Smooth muscle cell (in vitro differentiated cells): ENCODE data around the gene AHNAK. TPM values are rescaled to one million over a fixed set of nuclear protein-coding genes. Genes with fewer than 3 reads are reported as not detected.

Source experiments
- DNase-seq: peaks from one replicate; lab custom pipeline; 2025; ENCODE audit not compliant: unreplicated experiment; lab: John Stamatoyannopoulos, UW
- H2AFZ ChIP-seq: fragments of 200-600 bp; sonication (generic); 2 replicates; pipeline ENCODE4 v1.6.0; 2016; ENCODE audit warnings: antibody characterized with exemption, low read depth, mild to moderate bottlenecking
- H3F3A ChIP-seq: fragments of 200-600 bp; sonication (generic); 2 replicates; pipeline ENCODE4 v1.6.0; 2017; ENCODE audit warnings: antibody characterized with exemption, low read depth
- H3K27ac ChIP-seq: fragments of 200-600 bp; sonication (generic); 2 replicates; pipeline ENCODE4 v1.5.1; 2016; ENCODE audit warnings: low read depth, mild to moderate bottlenecking
- H3K27me3 ChIP-seq: fragments of 200-600 bp; sonication (generic); 2 replicates; pipeline ENCODE4 v1.6.1; 2016; ENCODE audit warnings: low read depth, mild to moderate bottlenecking
- H3K36me3 ChIP-seq: fragments of 200-600 bp; sonication (generic); 2 replicates; pipeline ENCODE4 v1.5.1; 2016; ENCODE audit warnings: low read depth
- H3K4me1 ChIP-seq: fragments of 200-600 bp; sonication (generic); 2 replicates; pipeline ENCODE4 v1.5.1; 2016; ENCODE audit warnings: low read depth
- H3K4me2 ChIP-seq: fragments of 200-600 bp; sonication (generic); 2 replicates; pipeline ENCODE4 v1.6.0; 2016; ENCODE audit warnings: mild to moderate bottlenecking
- H3K4me3 ChIP-seq: fragments of 200-600 bp; sonication (generic); 2 replicates; pipeline ENCODE4 v1.5.1; 2016; ENCODE audit warnings: mild to moderate bottlenecking
- H3K79me2 ChIP-seq: fragments of 200-600 bp; sonication (generic); 2 replicates; pipeline ENCODE4 v1.6.0; 2016; ENCODE audit warnings: low read depth, mild to moderate bottlenecking
- H3K9ac ChIP-seq: fragments of 200-600 bp; sonication (generic); 2 replicates; pipeline ENCODE4 v1.6.0; 2016; ENCODE audit warnings: low read depth
- H3K9me3 ChIP-seq: fragments of 200-600 bp; sonication (generic); replicated peaks from 2 replicates; pipeline ENCODE4 v1.5.1; 2016; ENCODE audit warnings: low read depth
- H4K20me1 ChIP-seq: fragments of 200-600 bp; sonication (generic); 2 replicates; pipeline ENCODE4 v1.6.0; 2016; ENCODE audit warnings: low read depth
- WGBS: methylation state at CpG from one replicate; pipeline ENCODE4 v1.1.7; 2016; ENCODE audit warnings: low lambda C conversion rate; 5-methylcytosine and 5-hydroxymethylcytosine counted together
- polyA plus RNA-seq: library from polyadenylated mRNA; unstranded; fragments of >200 nt; fragmentation: Nextera tagmentation; extraction: Ambion mirVana; gene quantifications from 2 replicates; pipeline ENCODE4 v1.2.1, GENCODE V29; 2016
- total RNA-seq: library from RNA; depleted of rRNA; stranded (reverse); fragments of >200 nt; gene quantifications from 2 replicates; pipeline ENCODE4 v1.2.3, GENCODE V29; 2014
- TF ChIP-seq, protein P1 (sequence below): fragments of 200-600 bp; sonication (generic); IDR thresholded peaks from 2 replicates; pipeline ENCODE4 v1.5.1; 2017; ENCODE audit warnings: borderline replicate concordance, mild to moderate bottlenecking, antibody characterized with exemption; ENCODE audit not compliant: insufficient read depth, poor library complexity, severe bottlenecking

AHNAK gene
- total and polyA plus RNA-seq, 2 experiments from 2014 or later: 27.2 to 229 TPM

GRCh38 chr11:62458212-62459002 lies 88.2 kb downstream of the AHNAK start:
- no peaks in the 10 kb centered on the region for H3K27me3 ChIP-seq
- no peak overlapping the region for H3K4me2 ChIP-seq
- no peak for DNase-seq
- no peaks in the 10 kb centered on the region for H3K36me3 ChIP-seq
- no peaks in the 10 kb centered on the region for H3K4me1 ChIP-seq
- H3K27ac ChIP-seq: no peak overlapping the region
- H2AFZ ChIP-seq: no peak overlapping the region
- no peak overlapping the region for H3K9ac ChIP-seq
- WGBS: 57% methylated on average over 4 of the region's 4 CpGs
- no peak overlapping the region for H3K4me3 ChIP-seq
- H4K20me1 ChIP-seq: no peaks in the 10 kb centered on the region
- no peaks in the 10 kb centered on the region for H3K9me3 ChIP-seq
- no peaks in the 10 kb centered on the region for H3F3A ChIP-seq
- H3K79me2 ChIP-seq: no peaks in the 10 kb centered on the region
- TF ChIP-seq, protein P1, sequence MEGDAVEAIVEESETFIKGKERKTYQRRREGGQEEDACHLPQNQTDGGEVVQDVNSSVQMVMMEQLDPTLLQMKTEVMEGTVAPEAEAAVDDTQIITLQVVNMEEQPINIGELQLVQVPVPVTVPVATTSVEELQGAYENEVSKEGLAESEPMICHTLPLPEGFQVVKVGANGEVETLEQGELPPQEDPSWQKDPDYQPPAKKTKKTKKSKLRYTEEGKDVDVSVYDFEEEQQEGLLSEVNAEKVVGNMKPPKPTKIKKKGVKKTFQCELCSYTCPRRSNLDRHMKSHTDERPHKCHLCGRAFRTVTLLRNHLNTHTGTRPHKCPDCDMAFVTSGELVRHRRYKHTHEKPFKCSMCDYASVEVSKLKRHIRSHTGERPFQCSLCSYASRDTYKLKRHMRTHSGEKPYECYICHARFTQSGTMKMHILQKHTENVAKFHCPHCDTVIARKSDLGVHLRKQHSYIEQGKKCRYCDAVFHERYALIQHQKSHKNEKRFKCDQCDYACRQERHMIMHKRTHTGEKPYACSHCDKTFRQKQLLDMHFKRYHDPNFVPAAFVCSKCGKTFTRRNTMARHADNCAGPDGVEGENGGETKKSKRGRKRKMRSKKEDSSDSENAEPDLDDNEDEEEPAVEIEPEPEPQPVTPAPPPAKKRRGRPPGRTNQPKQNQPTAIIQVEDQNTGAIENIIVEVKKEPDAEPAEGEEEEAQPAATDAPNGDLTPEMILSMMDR: no peak

GRCh38 chr11:62457478-62457877 lies 89.1 kb downstream of the AHNAK start:
- no peak overlapping the region for H3K4me2 ChIP-seq
- H3K4me3 ChIP-seq: no peak overlapping the region
- TF ChIP-seq, protein P1: no peak
- no peak overlapping the region for H3K9ac ChIP-seq
- no peak overlapping the region for H3K27ac ChIP-seq
- no peaks in the 10 kb centered on the region for H3K27me3 ChIP-seq
- H3K79me2 ChIP-seq: no peaks in the 10 kb centered on the region
- DNase-seq: no peak
- no peak overlapping the region for H2AFZ ChIP-seq
- H3F3A ChIP-seq: no peaks in the 10 kb centered on the region
- no peaks in the 10 kb centered on the region for H3K36me3 ChIP-seq
- H3K4me1 ChIP-seq: no peaks in the 10 kb centered on the region
- WGBS: 85% methylated on average over 4 of the region's 4 CpGs
- H4K20me1 ChIP-seq: no peaks in the 10 kb centered on the region
- no peaks in the 10 kb centered on the region for H3K9me3 ChIP-seq

DNA sequence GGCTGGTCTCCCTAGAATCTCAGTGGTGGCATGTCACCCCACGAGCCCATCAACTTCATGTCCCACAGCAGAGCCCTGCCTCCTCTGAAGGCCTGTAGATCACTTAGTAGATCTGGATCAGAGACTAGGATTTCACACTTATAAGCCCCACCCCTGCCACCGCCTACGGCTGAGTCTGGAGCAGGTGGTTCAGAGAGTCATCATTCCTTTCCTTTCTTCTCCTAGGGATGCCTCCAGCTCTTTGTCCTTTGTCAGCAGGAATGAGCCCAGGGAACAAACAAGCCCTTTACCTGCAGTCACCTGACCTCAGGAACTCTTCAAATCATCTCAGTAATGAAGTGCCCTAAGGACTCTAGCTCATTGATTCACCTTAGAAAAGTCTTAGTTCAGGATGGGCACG lies 90.0 kb downstream of the AHNAK start:
- H3K79me2 ChIP-seq: no peaks in the 10 kb centered on the region
- H3K9me3 ChIP-seq: no peaks in the 10 kb centered on the region
- no peak overlapping the region for H3K4me2 ChIP-seq
- WGBS: 84% methylated on average over 4 of the region's 4 CpGs
- no peak for DNase-seq
- TF ChIP-seq, protein P1: no peak
- no peak overlapping the region for H2AFZ ChIP-seq
- no peaks in the 10 kb centered on the region for H3K36me3 ChIP-seq
- no peaks in the 10 kb centered on the region for H3F3A ChIP-seq
- no peaks in the 10 kb centered on the region for H3K4me1 ChIP-seq
- H3K9ac ChIP-seq: no peak overlapping the region
- no peak overlapping the region for H3K4me3 ChIP-seq
- no peaks in the 10 kb centered on the region for H3K27me3 ChIP-seq
- H4K20me1 ChIP-seq: no peaks in the 10 kb centered on the region
- no peak overlapping the region for H3K27ac ChIP-seq

DNA sequence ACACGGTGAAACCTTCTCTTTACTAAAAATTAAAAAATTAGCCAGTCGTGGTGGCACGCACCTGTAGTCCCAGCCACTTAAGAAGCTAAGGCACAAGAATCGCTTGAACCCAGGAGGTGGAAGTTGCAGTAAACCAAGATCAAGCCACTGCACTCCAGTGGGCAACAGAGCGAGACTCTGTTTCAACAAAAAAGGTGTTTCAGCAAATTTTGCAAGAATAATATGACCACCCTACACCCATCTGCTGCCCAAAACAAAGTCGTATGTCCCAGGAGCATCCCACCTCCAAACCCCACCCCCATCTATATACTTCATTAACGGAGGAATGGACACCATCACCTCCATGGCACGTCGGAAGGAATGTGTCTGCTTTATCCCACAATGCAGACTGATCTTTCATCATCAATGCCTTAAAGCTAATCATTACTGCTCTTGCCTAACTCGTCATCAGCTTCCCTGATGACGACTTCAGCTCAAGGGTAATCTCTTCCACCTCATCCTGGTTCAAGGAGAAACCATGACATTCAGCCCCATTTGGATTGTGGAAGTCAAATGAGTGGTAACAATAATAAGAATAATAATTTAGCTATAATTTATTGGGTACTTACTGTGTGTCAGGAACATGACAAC lies 93.7 kb downstream of the AHNAK start:
- H3K4me3 ChIP-seq: no peak overlapping the region
- TF ChIP-seq, protein P1: no peak
- WGBS: 76% methylated on average over 11 of the region's 11 CpGs
- H2AFZ ChIP-seq: no peak overlapping the region
- no peaks in the 10 kb centered on the region for H3K79me2 ChIP-seq
- H3K36me3 ChIP-seq: no peaks in the 10 kb centered on the region
- H3K9ac ChIP-seq: no peak overlapping the region
- no peak for DNase-seq
- H3K9me3 ChIP-seq: no peaks in the 10 kb centered on the region
- no peak overlapping the region for H3K4me2 ChIP-seq
- H4K20me1 ChIP-seq: no peaks in the 10 kb centered on the region
- H3F3A ChIP-seq: no peaks in the 10 kb centered on the region
- H3K27me3 ChIP-seq: no peaks in the 10 kb centered on the region
- no peak overlapping the region for H3K27ac ChIP-seq
- H3K4me1 ChIP-seq: no peaks in the 10 kb centered on the region
